ENCODE data around the gene SMO. TPM values are rescaled to one million over a fixed set of nuclear protein-coding genes. Genes with fewer than 3 reads are reported as not detected.

The SMO gene
- polyA plus RNA-seq, 3 donors = 0.07 TPM; not detected in 2

DNA sequence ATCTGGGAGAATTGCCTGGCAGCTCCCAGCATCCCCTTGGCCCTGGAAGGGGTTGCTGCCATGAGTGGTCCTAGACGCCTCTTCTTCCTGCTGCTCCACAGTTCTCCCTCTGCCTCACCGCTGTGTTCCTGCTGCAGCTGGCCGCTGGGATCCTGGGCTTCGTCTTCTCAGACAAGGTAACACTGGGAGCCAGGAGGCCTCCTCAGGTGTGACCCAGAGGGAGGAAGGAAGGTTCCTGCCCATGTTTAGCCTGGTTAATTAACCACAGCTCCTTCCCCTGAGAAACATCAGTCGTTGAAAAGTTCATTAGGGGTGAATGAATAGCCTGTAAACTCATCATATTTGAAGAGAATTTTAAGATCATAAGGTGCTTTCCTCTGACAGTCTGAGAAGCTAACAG lies 25.7 kb upstream of the SMO start:
- no peaks in the 10 kb centered on the region for H3K36me3 ChIP-seq (replicated peaks in 1 of 2; ENCODE audit: control insufficient read depth in 1 of 2, insufficient read depth in 2 of 2, low read length in 2 of 2)
- no peaks in the 10 kb centered on the region for H3K4me1 ChIP-seq (ENCODE audit: control insufficient read depth in 1 of 2, insufficient read depth in 2 of 2, low read length in 2 of 2)
- no CpG with 5 or more reads among the region's 5 CpGs for WGBS (ENCODE audit: insufficient coverage)
- no peaks in the 10 kb centered on the region for H4K20me1 ChIP-seq (ENCODE audit: insufficient read depth, low read length)
- H3K9me3 ChIP-seq (replicated peaks in 1 of 2; ENCODE audit: control insufficient read depth in 1 of 2, insufficient read depth in 1 of 2, low read length in 2 of 2) = no peaks in the 10 kb centered on the region
- Mint-ChIP-seq H3K4me3 (no peak overlapping the region), H3K9me3 (no peaks in the 10 kb centered on the region), H3K36me3 (peaks cover 11 to 15% of the 10 kb centered on the region in 2 donors), H3K4me1 (peaks cover 2% of the 10 kb centered on the region), H3K27me3 (ENCODE audit: low read depth in 3 of 3) (peaks cover 0 to 4% (median 0%) of the 10 kb centered on the region in 3 donors), H3K27ac (no peak overlapping the region)
- H3K27me3 ChIP-seq (ENCODE audit: control insufficient read depth in 2 of 2, insufficient read depth in 2 of 2, low read length in 2 of 2) = no peaks in the 10 kb centered on the region
- H3K27ac ChIP-seq (ENCODE audit: low read depth in 1 of 2, low read length in 2 of 2) = no peak overlapping the region
- no peak overlapping the region for H3K4me3 ChIP-seq (replicated peaks in 1 of 3; ENCODE audit: low read depth in 2 of 3, low read length in 3 of 3)
- intact Hi-C loops (cut with micrococcal nuclease) = no loop called here
- TF ChIP-seq, protein P1, sequence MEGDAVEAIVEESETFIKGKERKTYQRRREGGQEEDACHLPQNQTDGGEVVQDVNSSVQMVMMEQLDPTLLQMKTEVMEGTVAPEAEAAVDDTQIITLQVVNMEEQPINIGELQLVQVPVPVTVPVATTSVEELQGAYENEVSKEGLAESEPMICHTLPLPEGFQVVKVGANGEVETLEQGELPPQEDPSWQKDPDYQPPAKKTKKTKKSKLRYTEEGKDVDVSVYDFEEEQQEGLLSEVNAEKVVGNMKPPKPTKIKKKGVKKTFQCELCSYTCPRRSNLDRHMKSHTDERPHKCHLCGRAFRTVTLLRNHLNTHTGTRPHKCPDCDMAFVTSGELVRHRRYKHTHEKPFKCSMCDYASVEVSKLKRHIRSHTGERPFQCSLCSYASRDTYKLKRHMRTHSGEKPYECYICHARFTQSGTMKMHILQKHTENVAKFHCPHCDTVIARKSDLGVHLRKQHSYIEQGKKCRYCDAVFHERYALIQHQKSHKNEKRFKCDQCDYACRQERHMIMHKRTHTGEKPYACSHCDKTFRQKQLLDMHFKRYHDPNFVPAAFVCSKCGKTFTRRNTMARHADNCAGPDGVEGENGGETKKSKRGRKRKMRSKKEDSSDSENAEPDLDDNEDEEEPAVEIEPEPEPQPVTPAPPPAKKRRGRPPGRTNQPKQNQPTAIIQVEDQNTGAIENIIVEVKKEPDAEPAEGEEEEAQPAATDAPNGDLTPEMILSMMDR (IDR thresholded peaks at IDR 0.05) = no peak
- H2AFZ ChIP-seq (ENCODE audit: insufficient read depth, low read depth, low read length, poor library complexity, severe bottlenecking) = no peak overlapping the region
- H3K79me2 ChIP-seq (ENCODE audit: insufficient read depth, low read length) = no peaks in the 10 kb centered on the region
- DNase-seq = no peak
- no peak overlapping the region for H3K9ac ChIP-seq (ENCODE audit: insufficient read depth, low read length, poor library complexity, severe bottlenecking)
- no peak overlapping the region for H3K4me2 ChIP-seq (replicated peaks; ENCODE audit: extremely low read depth, low read length, poor library complexity, severe bottlenecking)

DNA sequence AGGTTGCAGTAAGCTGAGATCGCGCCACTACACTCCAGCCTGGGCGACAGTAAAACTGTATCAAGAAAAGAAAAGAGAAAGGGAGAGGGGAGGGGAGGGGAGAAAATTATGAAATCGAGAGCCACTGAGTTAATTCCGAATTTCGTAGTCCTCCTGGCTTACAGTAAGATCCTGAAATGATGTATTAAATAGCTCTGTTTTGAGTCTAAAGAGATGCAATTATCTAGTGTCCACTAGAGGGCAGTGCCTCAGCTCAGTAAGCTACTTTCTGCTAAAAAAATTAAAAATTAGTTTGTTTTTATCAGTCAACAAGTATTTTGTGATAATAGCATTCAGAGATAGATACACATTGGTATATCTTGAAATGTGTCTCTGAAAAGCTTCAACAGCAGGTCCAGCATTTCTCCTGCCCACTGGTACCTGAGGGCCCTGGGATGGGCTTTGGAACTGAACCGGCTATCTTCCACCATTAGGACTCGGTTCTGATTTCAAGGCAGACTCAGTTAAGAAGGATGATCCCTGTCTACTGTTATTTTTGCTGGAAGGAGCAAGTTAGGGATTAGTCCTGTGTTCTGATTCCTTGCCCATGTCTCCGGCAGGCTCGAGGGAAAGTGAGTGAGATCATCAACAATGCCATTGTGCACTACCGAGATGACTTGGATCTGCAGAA lies 24.4 kb upstream of the SMO start:
- no peaks in the 10 kb centered on the region for H3K79me2 ChIP-seq (ENCODE audit: insufficient read depth, low read length)
- Mint-ChIP-seq H3K9me3 (no peaks in the 10 kb centered on the region), H3K27me3 (ENCODE audit: low read depth in 3 of 3) (peaks cover 0 to 2% (median 2%) of the 10 kb centered on the region in 3 donors), H3K36me3 (peaks cover 11 to 17% of the 10 kb centered on the region in 2 donors), H3K4me3 (no peak overlapping the region), H3K27ac (no peak overlapping the region), H3K4me1 (peaks cover 6% of the 10 kb centered on the region)
- no peak overlapping the region for H2AFZ ChIP-seq (ENCODE audit: insufficient read depth, low read depth, low read length, poor library complexity, severe bottlenecking)
- H3K4me3 ChIP-seq (replicated peaks in 1 of 3; ENCODE audit: low read depth in 2 of 3, low read length in 3 of 3) = no peak overlapping the region
- H3K9ac ChIP-seq (ENCODE audit: insufficient read depth, low read length, poor library complexity, severe bottlenecking) = no peak overlapping the region
- intact Hi-C loops (cut with micrococcal nuclease) = loop anchor here in 1 of 2 donors (1.0 kb wide), 1 partner anchor 46 kb away; no protein-coding TSS in a partner anchor
- 65% methylated on average over 11 of the region's 11 CpGs for WGBS (ENCODE audit: insufficient coverage)
- H3K9me3 ChIP-seq (replicated peaks in 1 of 2; ENCODE audit: control insufficient read depth in 1 of 2, insufficient read depth in 1 of 2, low read length in 2 of 2) = no peaks in the 10 kb centered on the region
- no peaks in the 10 kb centered on the region for H3K36me3 ChIP-seq (replicated peaks in 1 of 2; ENCODE audit: control insufficient read depth in 1 of 2, insufficient read depth in 2 of 2, low read length in 2 of 2)
- no peaks in the 10 kb centered on the region for H3K27me3 ChIP-seq (ENCODE audit: control insufficient read depth in 2 of 2, insufficient read depth in 2 of 2, low read length in 2 of 2)
- DNase-seq = peak in 2 of 3 donors; percentile 50 to 62
- H4K20me1 ChIP-seq (ENCODE audit: insufficient read depth, low read length) = no peaks in the 10 kb centered on the region
- peaks cover 2% of the 10 kb centered on the region in 2 donors for H3K4me1 ChIP-seq (ENCODE audit: control insufficient read depth in 1 of 2, insufficient read depth in 2 of 2, low read length in 2 of 2)
- H3K4me2 ChIP-seq (replicated peaks; ENCODE audit: extremely low read depth, low read length, poor library complexity, severe bottlenecking) = no peak overlapping the region
- TF ChIP-seq, protein P1 (IDR thresholded peaks at IDR 0.05) = peak; percentile 96
- no peak overlapping the region for H3K27ac ChIP-seq (ENCODE audit: low read depth in 1 of 2, low read length in 2 of 2)
